Ovary (tissue), 9 donors: ENCODE data around the gene DISC1. TPM values are rescaled to one million over a fixed set of nuclear protein-coding genes. Genes with fewer than 3 reads are reported as not detected.

Experiments
- DNase-seq, 5 donors: peaks; one replicate each; pipeline ENCODE4 v3.0.0-alpha.2; 2019 to 2020
- H3K27ac ChIP-seq, 2 donors: fragments of 200-600 bp; one replicate each; pipeline versions ENCODE4 v1.5.1 to v1.8.0; 2019 to 2022
- H3K27me3 ChIP-seq: fragments of 200-600 bp; one replicate; pipeline ENCODE4 v1.8.0; 2022
- H3K36me3 ChIP-seq: fragments of 200-600 bp; sonication (generic); one replicate; pipeline ENCODE4 v1.5.1; 2019
- H3K4me1 ChIP-seq: one replicate; pipeline ENCODE4 v1.8.1; 2013; ENCODE audit warnings: mild to moderate bottlenecking, moderate library complexity; ENCODE audit not compliant: insufficient read depth
- H3K4me3 ChIP-seq: fragments of 200-600 bp; sonication (generic); one replicate; pipeline ENCODE4 v1.5.1; 2017
- H3K9me3 ChIP-seq, 2 donors: fragments of 200-600 bp in 1 of 2; sonication (generic) in 1 of 2; one replicate each; pipeline versions ENCODE4 v1.5.1 to v1.8.1; 2013 to 2019; ENCODE audit warnings: mild to moderate bottlenecking in 1 of 2, moderate library complexity in 1 of 2
- CTCF ChIP-seq, 3 donors: fragments of 450-650 bp in 2 of 3; fragments of 200-600 bp in 1 of 3; IDR thresholded peaks; one replicate each; pipeline versions ENCODE4 v1.5.1 to v1.8.0; 2016 to 2022; ENCODE audit warnings: antibody characterized with exemption in 3 of 3, mild to moderate bottlenecking in 1 of 3
- EP300 ChIP-seq: sonication (generic); formaldehyde crosslinking; IDR thresholded peaks from one replicate; pipeline ENCODE4 v1.6.1; 2017; ENCODE audit warnings: antibody characterized with exemption
- POLR2A ChIP-seq: fragments of 450-650 bp; IDR thresholded peaks from one replicate; pipeline ENCODE4 v1.6.1; 2017; ENCODE audit warnings: antibody characterized with exemption, mild to moderate bottlenecking, moderate library complexity
- WGBS, 3 donors: extraction: QIAGEN DNeasy Blood & Tissue Kit in 1 of 3; methylation state at CpG; one replicate each; pipeline versions ENCODE4 v1.1.5 to v1.1.7; 2013 to 2017; 5-methylcytosine and 5-hydroxymethylcytosine counted together
- intact Hi-C, 4 donors: fragments of 100-400 bp; cut with DNase I; formaldehyde crosslinking; loops; one replicate each; pipeline versions ENCODE4 v1.11.0 to v1.15.1; 2022 to 2023
- polyA plus RNA-seq, 2 donors: library from polyadenylated mRNA; stranded (reverse); fragments of 200-250 nt in 1 of 2; fragments of 350-450 nt in 1 of 2; fragmentation: Illumina TruSeq in 1 of 2; extraction: RNeasy Lipid Tissue Mini Kit (QIAGEN cat#74804) in 1 of 2; gene quantifications; one replicate each; pipeline ENCODE4 v1.2.3, GENCODE V29; 2013 to 2014
- total RNA-seq, 7 donors: library from RNA; depleted of rRNA in 2 of 7; stranded (reverse); fragments of >200 nt in 2 of 7; fragmentation: NEBNext Ultra II Directional in 3 of 7; extraction: Animal tissue kit (Norgen Biotek cat#: 25700) in 3 of 7; gene quantifications; one replicate each; pipeline versions ENCODE4 v1.1.0 to v1.2.4, GENCODE V29; 2016 to 2023
- donor health status: DM: no; HTN: no; CAD: no; lungs with moderate emphysema.
- donor health status: DM: no; HTN: no; CAD: no.
- donor health status: Bipolar disorder and iron deficiency.
- donor health status: DM: yes; HTN: yes; CAD: no.
- donor health status: DM: no; HTN: no; CAD: no.
- donor health status: DM: yes; HTN: yes; CAD: no.

The DISC1 gene
- total and polyA plus RNA-seq, 9 donors = 3.0 to 24.3 (median 13.0) TPM

GRCh38 chr1:231722356-231722755 is 95.8 kb downstream of the DISC1 start:
- TF ChIP-seq CTCF (IDR thresholded peaks at IDR 0.05) = no peak
- TF ChIP-seq POLR2A = no peak
- TF ChIP-seq EP300 = no peak
- intact Hi-C loops = no loop called here
- Histone ChIP-seq H3K4me1 (no peaks in the 10 kb centered on the region), H3K4me3 (no peak overlapping the region), H3K27ac (no peak overlapping the region), H3K27me3 (no peaks in the 10 kb centered on the region), H3K36me3 (no peaks in the 10 kb centered on the region), H3K9me3 (no peaks in the 10 kb centered on the region)
- WGBS, 3 donors = 95 to 98% (median 97%) methylated on average over 6 of the region's 6 CpGs
- DNase-seq = no peak

GRCh38 chr1:231723146-231723545 is 96.6 kb downstream of the DISC1 start:
- Histone ChIP-seq H3K9me3 (no peaks in the 10 kb centered on the region), H3K36me3 (no peaks in the 10 kb centered on the region), H3K4me1 (no peaks in the 10 kb centered on the region), H3K27ac (no peak overlapping the region), H3K4me3 (no peak overlapping the region), H3K27me3 (no peaks in the 10 kb centered on the region)
- intact Hi-C loops = no loop called here
- no peak for DNase-seq
- 84 to 93% (median 90%) methylated on average over 7 of the region's 7 CpGs for WGBS, 3 donors
- TF ChIP-seq POLR2A = no peak
- TF ChIP-seq EP300 = no peak
- TF ChIP-seq CTCF (IDR thresholded peaks at IDR 0.05) = no peak

- H3K4me1 ChIP-seq = no peaks in the 10 kb centered on the region
- no peaks in the 10 kb centered on the region for H3K9me3 ChIP-seq
- H3K27ac ChIP-seq = no peak overlapping the region
- intact Hi-C loops = no loop called here
- WGBS, 3 donors = 93 to 95% (median 94%) methylated on average over 5 of the region's 5 CpGs
- no peak for DNase-seq
- no peak overlapping the region for H3K4me3 ChIP-seq
- TF ChIP-seq CTCF (IDR thresholded peaks at IDR 0.05) (no peak), POLR2A (no peak), EP300 (no peak)
- no peaks in the 10 kb centered on the region for H3K27me3 ChIP-seq
- no peaks in the 10 kb centered on the region for H3K36me3 ChIP-seq
These were observed 97.5 kb downstream of the DISC1 start for GRCh38 chr1:231724041-231724440.

GRCh38 chr1:231724876-231725647 is 98.5 kb downstream of the DISC1 start:
- H3K4me1 ChIP-seq = no peaks in the 10 kb centered on the region
- WGBS, 3 donors = 78 to 87% (median 82%) methylated on average over 13 of the region's 13 CpGs
- H3K36me3 ChIP-seq = no peaks in the 10 kb centered on the region
- TF ChIP-seq POLR2A (no peak), CTCF (IDR thresholded peaks at IDR 0.05) (no peak), EP300 (no peak)
- intact Hi-C loops = no loop called here
- no peaks in the 10 kb centered on the region for H3K9me3 ChIP-seq
- H3K27ac ChIP-seq = no peak overlapping the region
- no peak overlapping the region for H3K4me3 ChIP-seq
- peak in 2 of 5 donors; percentile 29 to 42 for DNase-seq
- no peaks in the 10 kb centered on the region for H3K27me3 ChIP-seq
